ENCODE data around the gene POMT1.

The POMT1 gene

DNA sequence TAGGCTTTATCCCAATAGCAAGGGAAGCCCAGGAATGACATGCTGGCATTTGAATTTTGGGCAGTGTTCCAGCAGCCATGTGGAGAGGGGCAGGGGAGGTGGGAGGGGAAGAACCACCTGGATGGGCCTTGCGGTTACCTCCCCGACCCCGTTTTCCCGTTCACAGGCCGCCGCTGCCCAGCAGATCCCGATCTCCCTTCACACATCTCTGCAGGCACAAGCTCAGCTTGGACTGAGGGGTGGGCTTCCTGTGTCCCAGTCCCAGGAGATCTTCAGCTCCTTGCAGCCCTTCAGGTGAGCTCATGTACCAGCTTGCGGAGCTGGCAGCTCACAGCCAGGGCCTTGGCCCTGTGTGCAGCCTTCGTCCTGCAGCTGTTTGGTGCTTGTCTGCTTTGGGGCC is 15.7 kb upstream of the POMT1 start:
- DNase-seq (ENCODE audit: low read depth), result no peak
- H3K4me3 ChIP-seq (ENCODE audit: control insufficient read depth, low read depth, low read length), result no peak overlapping the region
- TF ChIP-seq, protein P1, sequence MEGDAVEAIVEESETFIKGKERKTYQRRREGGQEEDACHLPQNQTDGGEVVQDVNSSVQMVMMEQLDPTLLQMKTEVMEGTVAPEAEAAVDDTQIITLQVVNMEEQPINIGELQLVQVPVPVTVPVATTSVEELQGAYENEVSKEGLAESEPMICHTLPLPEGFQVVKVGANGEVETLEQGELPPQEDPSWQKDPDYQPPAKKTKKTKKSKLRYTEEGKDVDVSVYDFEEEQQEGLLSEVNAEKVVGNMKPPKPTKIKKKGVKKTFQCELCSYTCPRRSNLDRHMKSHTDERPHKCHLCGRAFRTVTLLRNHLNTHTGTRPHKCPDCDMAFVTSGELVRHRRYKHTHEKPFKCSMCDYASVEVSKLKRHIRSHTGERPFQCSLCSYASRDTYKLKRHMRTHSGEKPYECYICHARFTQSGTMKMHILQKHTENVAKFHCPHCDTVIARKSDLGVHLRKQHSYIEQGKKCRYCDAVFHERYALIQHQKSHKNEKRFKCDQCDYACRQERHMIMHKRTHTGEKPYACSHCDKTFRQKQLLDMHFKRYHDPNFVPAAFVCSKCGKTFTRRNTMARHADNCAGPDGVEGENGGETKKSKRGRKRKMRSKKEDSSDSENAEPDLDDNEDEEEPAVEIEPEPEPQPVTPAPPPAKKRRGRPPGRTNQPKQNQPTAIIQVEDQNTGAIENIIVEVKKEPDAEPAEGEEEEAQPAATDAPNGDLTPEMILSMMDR (conservative IDR thresholded peaks at IDR 0.05; ENCODE audit: control insufficient read depth, insufficient read depth, low read depth, low read length), result no peak

GRCh38 chr9:131487621-131488031 is 15.1 kb upstream of the POMT1 start:
- TF ChIP-seq, protein P1 (conservative IDR thresholded peaks at IDR 0.05; ENCODE audit: control insufficient read depth, insufficient read depth, low read depth, low read length), result no peak
- H3K4me3 ChIP-seq (ENCODE audit: control insufficient read depth, low read depth, low read length), result no peak overlapping the region
- peak; percentile 33 for DNase-seq (ENCODE audit: low read depth)

DNA sequence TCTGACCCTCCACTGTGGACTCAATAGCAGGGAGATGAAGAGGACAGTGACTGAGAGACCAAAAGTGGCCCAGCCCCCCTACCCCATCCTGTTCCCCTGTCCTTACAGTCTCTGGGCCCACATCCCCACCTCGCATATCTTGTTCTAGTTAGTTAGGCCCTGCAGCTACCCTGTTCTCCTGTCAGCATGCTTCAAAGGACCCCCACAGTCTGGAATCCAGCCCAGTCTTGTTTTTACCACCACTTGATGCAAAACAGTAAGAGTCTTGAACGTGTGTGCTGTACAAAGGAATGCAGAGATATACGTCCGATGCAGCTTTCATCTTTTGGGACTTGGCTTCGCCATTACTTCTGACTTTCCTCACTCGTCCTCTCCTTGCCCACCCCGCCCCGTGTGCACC is 12.2 kb upstream of the POMT1 start:
- TF ChIP-seq, protein P1 (conservative IDR thresholded peaks at IDR 0.05; ENCODE audit: control insufficient read depth, insufficient read depth, low read depth, low read length), result no peak
- no peak for DNase-seq (ENCODE audit: low read depth)
- H3K4me3 ChIP-seq (ENCODE audit: control insufficient read depth, low read depth, low read length), result no peak overlapping the region

DNA sequence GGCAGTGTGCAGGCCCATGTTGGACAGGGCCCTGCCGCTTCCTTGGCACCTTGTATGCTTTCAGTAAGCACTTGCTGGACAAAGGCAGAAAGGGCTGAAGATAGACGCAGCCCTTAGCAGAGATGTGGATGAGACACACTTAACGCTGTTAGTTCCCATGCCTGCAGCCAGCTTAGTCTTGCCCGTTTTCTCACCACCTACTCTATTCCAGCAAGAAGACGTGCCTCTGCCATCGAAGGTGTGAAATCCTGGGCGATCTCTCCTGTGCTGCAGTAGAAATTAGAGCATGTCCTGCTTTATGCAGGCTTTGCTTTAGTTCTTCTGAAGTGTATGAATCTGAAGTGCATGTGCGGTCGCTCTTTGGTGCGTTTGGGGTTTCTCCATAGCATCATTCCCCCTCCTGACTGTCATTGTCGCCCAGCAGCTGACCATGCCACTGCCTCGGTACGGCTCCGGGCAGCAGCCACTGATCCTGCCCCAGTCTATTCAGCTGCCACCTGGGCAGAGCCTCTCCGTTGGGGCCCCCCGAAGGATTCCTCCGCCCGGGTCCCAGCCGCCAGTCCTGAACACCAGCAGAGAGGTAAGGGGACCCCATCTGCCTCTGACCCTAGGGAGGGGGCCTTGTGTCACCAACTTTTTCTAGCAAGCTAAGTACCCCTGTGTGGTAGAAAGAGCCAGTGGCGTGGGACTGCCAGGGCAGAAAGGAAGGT is 11.6 kb upstream of the POMT1 start:
- H3K4me3 ChIP-seq (ENCODE audit: control insufficient read depth, low read depth, low read length), result no peak overlapping the region
- TF ChIP-seq, protein P1 (conservative IDR thresholded peaks at IDR 0.05; ENCODE audit: control insufficient read depth, insufficient read depth, low read depth, low read length), result no peak
- no peak for DNase-seq (ENCODE audit: low read depth)

DNA sequence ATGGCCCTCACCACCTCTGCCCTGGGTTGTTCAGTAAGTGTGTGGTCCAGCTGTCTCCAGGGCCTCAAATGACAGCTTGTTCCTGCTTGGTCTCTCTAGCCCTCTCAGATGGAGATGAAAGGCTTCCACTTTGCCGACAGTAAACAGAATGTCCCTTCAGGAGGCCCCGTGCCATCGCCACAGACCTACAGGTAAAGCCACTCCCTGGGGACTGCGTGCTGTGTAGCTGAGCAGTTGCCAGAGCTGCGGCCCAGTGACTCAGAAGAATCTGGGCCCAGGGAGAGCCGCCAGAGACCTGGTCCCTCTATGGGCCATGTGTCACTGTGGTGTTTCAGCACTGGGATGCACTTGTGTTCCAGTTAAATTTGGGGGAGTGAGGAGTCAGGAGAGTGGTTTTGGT is 10.6 kb upstream of the POMT1 start:
- no peak for DNase-seq (ENCODE audit: low read depth)
- no peak overlapping the region for H3K4me3 ChIP-seq (ENCODE audit: control insufficient read depth, low read depth, low read length)
- TF ChIP-seq, protein P1 (conservative IDR thresholded peaks at IDR 0.05; ENCODE audit: control insufficient read depth, insufficient read depth, low read depth, low read length), result no peak

- H3K4me3 ChIP-seq (ENCODE audit: control insufficient read depth, low read depth, low read length), result no peak overlapping the region
- TF ChIP-seq, protein P1 (conservative IDR thresholded peaks at IDR 0.05; ENCODE audit: control insufficient read depth, insufficient read depth, low read depth, low read length), result no peak
- no peak for DNase-seq (ENCODE audit: low read depth)
These were observed 8.3 kb upstream of the POMT1 start for GRCh38 chr9:131494296-131494870.

Data from fibroblast of mammary gland (primary cell).